GM19240 (cell line): ENCODE data around the gene SLC48A1.

ENCODE experiments used
- DNase-seq: peaks from one replicate; pipeline ENCODE4 v3.0.0; 2011; ENCODE audit warnings: low spot score; ENCODE audit not compliant: insufficient read length

SLC48A1 gene

GRCh38 chr12:47824198-47824597 lies 51.2 kb downstream of the SLC48A1 start:
- DNase-seq = no peak

- DNase-seq = no peak
These were observed 51.6 kb downstream of the SLC48A1 start for GRCh38 chr12:47824635-47825034.

- DNase-seq = no peak
These were observed 52.2 kb downstream of the SLC48A1 start for GRCh38 chr12:47825173-47825639.

GRCh38 chr12:47828008-47828975 lies 55.3 kb downstream of the SLC48A1 start:
- no peak for DNase-seq

GRCh38 chr12:47828976-47829482 lies 56.0 kb downstream of the SLC48A1 start:
- no peak for DNase-seq

GRCh38 chr12:47829584-47829983 lies 56.5 kb downstream of the SLC48A1 start:
- no peak for DNase-seq
